OCI-LY7 (cell line): ENCODE data around the gene MOCS1. TPM values are rescaled to one million over a fixed set of nuclear protein-coding genes. Genes with fewer than 3 reads are reported as not detected.

ENCODE experiments used
- BruUV-seq: library from RNA; stranded (reverse); fragments of 400-500 nt; replicated peaks from 2 replicates; lab custom pipeline; 2021; lab: Mats Ljungman, UMichigan
- CTCF ChIA-PET: fragments of 300-600 bp; sonication (Branson Sonifier 250); formaldehyde crosslinking; loops from one replicate; lab custom pipeline; 2022; ENCODE audit warnings: antibody characterized with exemption; ENCODE audit not compliant: unreplicated experiment; lab: Charles Lee
- POLR2A ChIA-PET: fragments of 300-600 bp; sonication (Branson Sonifier 250); formaldehyde crosslinking; loops from one replicate; lab custom pipeline; 2022; ENCODE audit warnings: antibody characterized with exemption; lab: Charles Lee
- DNase-seq: peaks from one replicate; pipeline ENCODE4 v3.0.0-alpha.2; 2015; ENCODE audit warnings: low spot score
- H2AFZ ChIP-seq: fragments of 200-600 bp; sonication (generic), shearing (Covaris generic); 2 replicates; pipeline ENCODE4 v1.6.1; 2014; ENCODE audit warnings: mild to moderate bottlenecking, antibody characterized with exemption, low read length, moderate library complexity
- H3K27ac ChIP-seq: fragments of 200-600 bp; sonication (generic); 2 replicates; pipeline ENCODE4 v1.5.1; 2014; ENCODE audit warnings: mixed run types, low read depth, mild to moderate bottlenecking, moderate library complexity, low read length, inconsistent platforms; ENCODE audit not compliant: poor library complexity, severe bottlenecking
- H3K36me3 ChIP-seq: fragments of 200-600 bp; sonication (generic); 2 replicates; pipeline ENCODE4 v1.6.1; 2014; ENCODE audit warnings: mild to moderate bottlenecking, antibody characterized with exemption, low read length, moderate library complexity, mixed read lengths; ENCODE audit not compliant: insufficient read depth
- H3K4me1 ChIP-seq: fragments of 200-600 bp; sonication (generic); 2 replicates; pipeline ENCODE4 v1.5.1; 2014; ENCODE audit warnings: mild to moderate bottlenecking, low read length; ENCODE audit not compliant: insufficient read depth, poor library complexity, severe bottlenecking
- H3K4me2 ChIP-seq: fragments of 200-600 bp; sonication (generic); 2 replicates; pipeline ENCODE4 v1.6.1; 2014; ENCODE audit warnings: mild to moderate bottlenecking, low read length
- H3K4me3 ChIP-seq: fragments of 200-600 bp; sonication (generic); 2 replicates; pipeline ENCODE4 v1.5.1; 2014; ENCODE audit warnings: mild to moderate bottlenecking, low read depth, low read length; ENCODE audit not compliant: poor library complexity, severe bottlenecking
- H3K79me2 ChIP-seq: fragments of 200-600 bp; sonication (generic); 2 replicates; pipeline ENCODE4 v1.6.1; 2016; ENCODE audit warnings: low read depth, mild to moderate bottlenecking, low read length, moderate library complexity, mixed read lengths; ENCODE audit not compliant: insufficient read depth
- H3K9me2 ChIP-seq: fragments of 200-600 bp; sonication (generic); 2 replicates; pipeline ENCODE4 v1.6.1; 2016; ENCODE audit warnings: mild to moderate bottlenecking, low read length, mixed read lengths; ENCODE audit not compliant: insufficient read depth
- H3K9me3 ChIP-seq: fragments of 200-600 bp; sonication (generic); 2 replicates; pipeline ENCODE4 v1.6.1; 2014; ENCODE audit warnings: mild to moderate bottlenecking, mixed run types, low read length, mixed read lengths
- H4K20me1 ChIP-seq: fragments of 200-600 bp; sonication (generic); 2 replicates; pipeline ENCODE4 v1.6.1; 2014; ENCODE audit warnings: mild to moderate bottlenecking, antibody characterized with exemption, low read length, moderate library complexity, mixed read lengths; ENCODE audit not compliant: insufficient read depth
- CTCF ChIP-seq: fragments of 200-600 bp; sonication (generic); conservative IDR thresholded peaks from 2 replicates; pipeline ENCODE4 v1.5.1; 2014; ENCODE audit warnings: mild to moderate bottlenecking, antibody characterized with exemption, low read length, moderate library complexity, mixed read lengths
- EZH2phosphoT487 ChIP-seq: fragments of 200-600 bp; sonication (generic); IDR thresholded peaks from 2 replicates; pipeline ENCODE4 v1.6.1; 2018; ENCODE audit warnings: low read depth, borderline replicate concordance, mild to moderate bottlenecking, mixed run types, antibody characterized with exemption, low read length, moderate library complexity, mixed read lengths
- intact Hi-C: fragments of 100-400 bp; cut with micrococcal nuclease; formaldehyde crosslinking; loops from one replicate; pipeline ENCODE4 v1.10.0; 2022; ENCODE audit not compliant: unreplicated experiment
- total RNA-seq, 2 experiments: library from RNA; depleted of rRNA in 1 of 2; stranded (reverse); fragments of >200 nt in 1 of 2; shearing (Covaris generic) in 1 of 2; gene quantifications; 2 replicates each; pipeline ENCODE4 v1.2.3, GENCODE V29; 2014 to 2022

Gene MOCS1
- total RNA-seq, 2 experiments from 2014 or later = not detected

GRCh38 chr6:39941820-39942219, 7.6 kb upstream of the MOCS1 start:
- intact Hi-C loops = no loop called here
- no peaks in the 10 kb centered on the region for H3K4me1 ChIP-seq
- H3K27ac ChIP-seq = no peak overlapping the region
- H3K4me3 ChIP-seq = no peak overlapping the region
- H3K9me2 ChIP-seq = no peaks in the 10 kb centered on the region
- H3K9me3 ChIP-seq = no peaks in the 10 kb centered on the region
- no peaks in the 10 kb centered on the region for H3K79me2 ChIP-seq
- CTCF ChIA-PET = no interaction called here
- no peaks in the 10 kb centered on the region for H4K20me1 ChIP-seq
- POLR2A ChIA-PET = no interaction called here
- DNase-seq = no peak
- no peak for TF ChIP-seq EZH2phosphoT487
- TF ChIP-seq CTCF = no peak
- H3K36me3 ChIP-seq = no peaks in the 10 kb centered on the region
- no peak overlapping the region for H2AFZ ChIP-seq
- no peak overlapping the region for H3K4me2 ChIP-seq
- no TSS peak for BruUV-seq

- H3K4me3 ChIP-seq = no peak overlapping the region
- H2AFZ ChIP-seq = no peak overlapping the region
- DNase-seq = no peak
- CTCF ChIA-PET = no interaction called here
- H3K79me2 ChIP-seq = no peaks in the 10 kb centered on the region
- H3K9me2 ChIP-seq = no peaks in the 10 kb centered on the region
- no peaks in the 10 kb centered on the region for H3K36me3 ChIP-seq
- intact Hi-C loops = no loop called here
- H3K4me2 ChIP-seq = no peak overlapping the region
- POLR2A ChIA-PET = no interaction called here
- H3K27ac ChIP-seq = no peak overlapping the region
- BruUV-seq = no TSS peak
- no peaks in the 10 kb centered on the region for H3K9me3 ChIP-seq
- H4K20me1 ChIP-seq = no peaks in the 10 kb centered on the region
- H3K4me1 ChIP-seq = no peaks in the 10 kb centered on the region
- no peak for TF ChIP-seq EZH2phosphoT487
- TF ChIP-seq CTCF = no peak
Observed at GRCh38 chr6:39941138-39941537, 6.9 kb upstream of the MOCS1 start.

- H3K4me2 ChIP-seq = no peak overlapping the region
- no peaks in the 10 kb centered on the region for H3K79me2 ChIP-seq
- H2AFZ ChIP-seq = no peak overlapping the region
- H3K4me3 ChIP-seq = no peak overlapping the region
- H3K36me3 ChIP-seq = no peaks in the 10 kb centered on the region
- DNase-seq = no peak
- no peak overlapping the region for H3K27ac ChIP-seq
- no TSS peak for BruUV-seq
- POLR2A ChIA-PET = no interaction called here
- no peaks in the 10 kb centered on the region for H4K20me1 ChIP-seq
- TF ChIP-seq CTCF (no peak), EZH2phosphoT487 (no peak)
- H3K9me3 ChIP-seq = no peaks in the 10 kb centered on the region
- intact Hi-C loops = no loop called here
- CTCF ChIA-PET = no interaction called here
- H3K9me2 ChIP-seq = no peaks in the 10 kb centered on the region
- no peaks in the 10 kb centered on the region for H3K4me1 ChIP-seq
Observed at GRCh38 chr6:39938773-39939654, 4.8 kb upstream of the MOCS1 start.
